ENCODE data around the gene TRIM54. TPM values are rescaled to one million over a fixed set of nuclear protein-coding genes. Genes with fewer than 3 reads are reported as not detected.

The TRIM54 gene
- total and polyA plus RNA-seq, 9 of the 15 experiments (the other 6 are each of a cell fraction or from before 2014, with no cell fraction given): not detected

DNA sequence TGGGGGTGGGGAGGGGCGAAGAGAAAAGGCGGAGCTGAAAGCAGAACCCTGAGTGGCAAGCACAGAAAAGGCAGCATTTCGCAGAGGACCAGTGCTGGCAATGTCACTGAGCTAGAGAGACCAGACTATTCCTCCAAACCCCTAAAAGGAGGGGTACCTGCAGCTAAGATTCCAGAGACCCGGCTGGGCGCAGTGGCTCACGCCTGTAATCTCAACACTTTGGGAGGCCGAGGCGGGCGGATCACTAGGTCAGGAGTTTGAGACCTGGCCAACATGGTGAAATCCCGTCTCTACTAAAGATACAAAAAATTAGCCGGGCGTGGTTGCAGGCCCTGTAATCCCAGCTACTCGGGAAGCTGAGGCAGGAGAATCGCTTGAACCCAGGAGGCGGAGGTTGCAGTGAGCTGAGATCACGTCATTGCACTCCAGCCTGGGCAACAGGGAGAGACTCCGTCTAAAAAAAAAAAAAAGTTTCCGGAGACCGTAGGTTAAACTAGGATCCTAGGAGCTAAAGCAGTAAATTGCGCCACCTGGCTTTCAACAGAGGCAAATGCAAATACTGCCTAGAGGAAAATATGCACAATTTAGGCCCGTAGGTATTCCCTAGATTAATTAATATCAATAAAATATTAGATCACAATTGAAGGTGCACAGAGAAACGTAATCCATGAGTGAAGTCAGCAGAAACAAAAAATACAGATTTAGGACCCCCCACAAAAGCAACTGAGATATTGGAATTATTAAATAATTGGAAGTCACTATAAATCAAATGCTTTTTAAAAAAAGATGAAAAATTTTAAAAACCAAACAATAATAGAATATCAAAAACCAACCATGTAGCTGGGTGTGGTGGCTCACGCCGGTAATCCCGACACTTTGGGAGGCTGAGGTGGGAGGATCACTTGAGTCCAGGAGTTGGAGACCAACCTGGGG, 21.1 kb downstream of the TRIM54 start (continued):
- TF ChIP-seq ESRRB (CRISPR knock-in tag; IDR thresholded peaks at IDR 0.05; ENCODE audit: borderline replicate concordance) (no peak), SMC3 (conservative IDR thresholded peaks at IDR 0.05; ENCODE audit: insufficient read depth, low read depth, low read length) (peak; percentile 73; the same call in 1 of the 2 replicates), SP1 (CRISPR knock-in tag; IDR thresholded peaks at IDR 0.05) (no peak), CREM (IDR thresholded peaks at IDR 0.05; ENCODE audit: low read depth) (peak; percentile 35; the same call in 1 of the 2 replicates), PYGO2 (tag; IDR thresholded peaks at IDR 0.05) (no peak), ATF1 (CRISPR knock-in tag; IDR thresholded peaks at IDR 0.05) (no peak), ATF1 (tag; IDR thresholded peaks at IDR 0.05) (peak; percentile 71), POLR2B (IDR thresholded peaks at IDR 0.05; ENCODE audit: low read depth, partially characterized antibody) (no peak), SMARCC2 (IDR thresholded peaks at IDR 0.05; ENCODE audit: low read depth) (no peak), GATAD2B (IDR thresholded peaks at IDR 0.05; ENCODE audit: borderline replicate concordance) (no peak), NUFIP1 (IDR thresholded peaks at IDR 0.05; ENCODE audit: partially characterized antibody) (no peak), PHF21A (IDR thresholded peaks at IDR 0.05; ENCODE audit: borderline replicate concordance, low read depth) (no peak), ZNF146 (CRISPR knock-in tag; IDR thresholded peaks at IDR 0.05; ENCODE audit: unreplicated experiment) (no peak), RAD21 (CRISPR knock-in tag; conservative IDR thresholded peaks at IDR 0.05 in 1 of 2, IDR thresholded peaks at IDR 0.05 in 1 of 2) (peak; percentile 80 to 85)
- TF ChIP-seq, protein P1, sequence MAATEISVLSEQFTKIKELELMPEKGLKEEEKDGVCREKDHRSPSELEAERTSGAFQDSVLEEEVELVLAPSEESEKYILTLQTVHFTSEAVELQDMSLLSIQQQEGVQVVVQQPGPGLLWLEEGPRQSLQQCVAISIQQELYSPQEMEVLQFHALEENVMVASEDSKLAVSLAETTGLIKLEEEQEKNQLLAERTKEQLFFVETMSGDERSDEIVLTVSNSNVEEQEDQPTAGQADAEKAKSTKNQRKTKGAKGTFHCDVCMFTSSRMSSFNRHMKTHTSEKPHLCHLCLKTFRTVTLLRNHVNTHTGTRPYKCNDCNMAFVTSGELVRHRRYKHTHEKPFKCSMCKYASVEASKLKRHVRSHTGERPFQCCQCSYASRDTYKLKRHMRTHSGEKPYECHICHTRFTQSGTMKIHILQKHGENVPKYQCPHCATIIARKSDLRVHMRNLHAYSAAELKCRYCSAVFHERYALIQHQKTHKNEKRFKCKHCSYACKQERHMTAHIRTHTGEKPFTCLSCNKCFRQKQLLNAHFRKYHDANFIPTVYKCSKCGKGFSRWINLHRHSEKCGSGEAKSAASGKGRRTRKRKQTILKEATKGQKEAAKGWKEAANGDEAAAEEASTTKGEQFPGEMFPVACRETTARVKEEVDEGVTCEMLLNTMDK (IDR thresholded peaks at IDR 0.05; ENCODE audit: borderline replicate concordance, insufficient read depth, low read depth, low read length, poor library complexity, severe bottlenecking): no peak
- TF ChIP-seq, protein P2, sequence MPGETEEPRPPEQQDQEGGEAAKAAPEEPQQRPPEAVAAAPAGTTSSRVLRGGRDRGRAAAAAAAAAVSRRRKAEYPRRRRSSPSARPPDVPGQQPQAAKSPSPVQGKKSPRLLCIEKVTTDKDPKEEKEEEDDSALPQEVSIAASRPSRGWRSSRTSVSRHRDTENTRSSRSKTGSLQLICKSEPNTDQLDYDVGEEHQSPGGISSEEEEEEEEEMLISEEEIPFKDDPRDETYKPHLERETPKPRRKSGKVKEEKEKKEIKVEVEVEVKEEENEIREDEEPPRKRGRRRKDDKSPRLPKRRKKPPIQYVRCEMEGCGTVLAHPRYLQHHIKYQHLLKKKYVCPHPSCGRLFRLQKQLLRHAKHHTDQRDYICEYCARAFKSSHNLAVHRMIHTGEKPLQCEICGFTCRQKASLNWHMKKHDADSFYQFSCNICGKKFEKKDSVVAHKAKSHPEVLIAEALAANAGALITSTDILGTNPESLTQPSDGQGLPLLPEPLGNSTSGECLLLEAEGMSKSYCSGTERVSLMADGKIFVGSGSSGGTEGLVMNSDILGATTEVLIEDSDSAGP (CRISPR knock-in tag; IDR thresholded peaks at IDR 0.05): no peak
- TF ChIP-seq, protein P3, sequence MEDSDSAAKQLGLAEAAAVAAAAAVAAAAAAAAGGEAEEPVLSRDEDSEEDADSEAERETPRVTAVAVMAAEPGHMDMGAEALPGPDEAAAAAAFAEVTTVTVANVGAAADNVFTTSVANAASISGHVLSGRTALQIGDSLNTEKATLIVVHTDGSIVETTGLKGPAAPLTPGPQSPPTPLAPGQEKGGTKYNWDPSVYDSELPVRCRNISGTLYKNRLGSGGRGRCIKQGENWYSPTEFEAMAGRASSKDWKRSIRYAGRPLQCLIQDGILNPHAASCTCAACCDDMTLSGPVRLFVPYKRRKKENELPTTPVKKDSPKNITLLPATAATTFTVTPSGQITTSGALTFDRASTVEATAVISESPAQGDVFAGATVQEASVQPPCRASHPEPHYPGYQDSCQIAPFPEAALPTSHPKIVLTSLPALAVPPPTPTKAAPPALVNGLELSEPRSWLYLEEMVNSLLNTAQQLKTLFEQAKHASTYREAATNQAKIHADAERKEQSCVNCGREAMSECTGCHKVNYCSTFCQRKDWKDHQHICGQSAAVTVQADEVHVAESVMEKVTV (CRISPR knock-in tag; IDR thresholded peaks at IDR 0.05): peak; percentile 78
- TF ChIP-seq, protein P4, sequence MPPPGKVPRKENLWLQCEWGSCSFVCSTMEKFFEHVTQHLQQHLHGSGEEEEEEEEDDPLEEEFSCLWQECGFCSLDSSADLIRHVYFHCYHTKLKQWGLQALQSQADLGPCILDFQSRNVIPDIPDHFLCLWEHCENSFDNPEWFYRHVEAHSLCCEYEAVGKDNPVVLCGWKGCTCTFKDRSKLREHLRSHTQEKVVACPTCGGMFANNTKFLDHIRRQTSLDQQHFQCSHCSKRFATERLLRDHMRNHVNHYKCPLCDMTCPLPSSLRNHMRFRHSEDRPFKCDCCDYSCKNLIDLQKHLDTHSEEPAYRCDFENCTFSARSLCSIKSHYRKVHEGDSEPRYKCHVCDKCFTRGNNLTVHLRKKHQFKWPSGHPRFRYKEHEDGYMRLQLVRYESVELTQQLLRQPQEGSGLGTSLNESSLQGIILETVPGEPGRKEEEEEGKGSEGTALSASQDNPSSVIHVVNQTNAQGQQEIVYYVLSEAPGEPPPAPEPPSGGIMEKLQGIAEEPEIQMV (tag; conservative IDR thresholded peaks at IDR 0.05; ENCODE audit: low read depth): no peak
